NCI-H128 (cell line): Measurements from ENCODE around the gene CCDC33.
A peak's percentile ranks its signal among the peaks of the same experiment; 100 is the strongest.

Experiments used
- DNase-seq: peaks from one replicate; lab custom pipeline; 2025; ENCODE audit not compliant: unreplicated experiment; lab: John Stamatoyannopoulos, UW

Gene CCDC33

DNA sequence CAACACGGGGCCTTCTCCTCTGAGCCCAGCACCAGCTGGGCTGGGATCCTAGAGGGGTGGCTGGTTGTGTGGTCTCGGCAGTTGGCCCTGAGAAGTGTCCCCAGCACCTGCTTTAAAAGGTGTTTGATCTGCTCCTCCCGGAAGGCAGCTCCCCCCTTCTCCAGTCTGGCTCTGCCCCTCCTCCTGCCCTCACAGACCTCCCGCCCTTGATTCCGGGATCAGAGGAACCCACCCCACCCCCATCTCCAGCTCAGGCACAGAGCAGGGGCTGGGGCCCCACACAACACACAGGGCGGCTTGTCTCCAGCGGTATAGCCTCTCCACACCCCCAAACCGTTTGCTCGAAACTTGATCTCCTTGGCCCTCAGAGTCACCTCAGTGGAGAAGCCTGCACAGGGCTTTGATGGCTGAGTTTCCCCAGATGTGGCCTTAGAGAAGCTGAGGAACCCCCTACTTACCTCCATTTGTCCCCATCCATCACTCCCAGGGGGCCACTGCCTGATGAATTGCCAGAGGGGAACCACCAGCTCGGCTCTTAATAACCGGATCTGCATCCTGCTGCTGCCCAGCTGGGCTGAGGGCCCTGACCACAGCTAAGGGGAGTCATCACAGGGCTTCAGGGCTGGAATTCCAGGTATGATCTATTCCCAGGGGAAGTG lies 27.1 kb upstream of the CCDC33 start:
- no peak for DNase-seq

DNA sequence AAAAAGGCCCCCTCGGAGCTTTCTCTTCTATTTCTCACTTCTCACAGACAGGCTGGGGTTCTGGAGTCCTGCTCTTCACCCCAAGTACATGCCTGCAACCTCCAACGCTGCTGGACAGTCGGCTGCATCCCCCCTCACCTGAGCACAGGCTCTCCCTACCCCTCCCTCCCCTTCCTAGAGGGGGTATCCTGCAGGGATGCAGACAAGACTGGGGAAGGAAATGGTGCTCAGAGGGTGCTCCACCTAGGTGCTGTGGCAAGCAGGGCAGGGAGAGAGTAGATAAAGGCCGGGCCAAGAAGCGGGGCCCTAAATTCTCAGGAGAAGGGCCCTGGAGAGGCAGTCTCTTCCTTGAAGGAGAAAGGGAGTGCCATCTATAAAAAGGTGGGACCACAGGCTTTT lies 26.6 kb upstream of the CCDC33 start:
- DNase-seq = no peak

DNA sequence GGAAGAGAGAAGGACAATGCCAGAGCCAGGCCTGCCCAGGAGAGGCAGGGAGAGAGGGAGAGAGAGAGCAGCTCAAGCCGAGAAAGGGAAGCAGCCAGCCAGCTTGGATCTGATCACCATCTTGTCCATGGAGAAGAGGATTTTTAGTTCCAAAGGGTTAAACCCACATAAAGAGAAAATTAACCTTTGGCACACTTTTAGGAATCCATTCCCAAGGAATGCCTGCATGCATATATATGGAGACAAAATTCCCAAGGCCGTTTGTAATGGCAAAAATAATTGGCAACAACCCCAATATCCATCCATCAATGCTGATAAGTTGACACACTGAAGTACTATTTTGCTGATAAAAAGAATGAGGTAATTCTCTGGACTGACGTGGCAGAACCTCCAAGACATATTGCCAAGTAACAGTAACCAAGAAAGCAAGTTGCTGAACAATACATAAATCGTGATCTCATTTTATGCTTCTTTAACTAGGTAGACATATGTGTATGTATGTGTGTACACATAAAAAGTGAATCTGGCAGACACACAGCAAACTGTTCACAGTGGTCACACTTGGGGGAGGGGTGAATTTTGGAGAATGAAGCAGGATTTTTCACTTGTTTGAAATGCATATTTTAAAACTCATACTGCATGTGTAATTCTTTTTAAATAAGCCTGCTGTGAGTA lies 26.0 kb upstream of the CCDC33 start:
- DNase-seq = no peak

DNA sequence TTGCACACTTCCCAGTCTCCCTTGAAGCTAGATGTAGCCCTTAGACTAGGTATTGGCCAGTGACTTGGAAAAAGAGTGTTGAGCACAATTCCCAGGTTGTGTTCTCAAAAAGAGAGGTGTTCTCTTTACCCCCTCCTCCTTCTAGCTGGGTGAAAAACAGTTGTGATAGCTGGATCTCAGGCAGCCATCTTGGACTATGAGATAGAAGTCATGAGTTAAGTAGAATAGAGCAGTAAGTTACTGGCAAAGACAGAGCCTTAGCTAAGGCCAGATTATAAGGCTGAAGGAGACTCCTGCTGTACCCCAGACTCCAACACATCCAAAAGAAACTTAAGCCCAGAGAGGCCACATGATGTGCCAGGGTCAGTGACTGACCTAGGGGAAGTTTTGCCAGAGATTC lies 25.4 kb upstream of the CCDC33 start:
- DNase-seq = no peak

GRCh38 chr15:74211656-74212055 lies 24.5 kb upstream of the CCDC33 start:
- DNase-seq = no peak

DNA sequence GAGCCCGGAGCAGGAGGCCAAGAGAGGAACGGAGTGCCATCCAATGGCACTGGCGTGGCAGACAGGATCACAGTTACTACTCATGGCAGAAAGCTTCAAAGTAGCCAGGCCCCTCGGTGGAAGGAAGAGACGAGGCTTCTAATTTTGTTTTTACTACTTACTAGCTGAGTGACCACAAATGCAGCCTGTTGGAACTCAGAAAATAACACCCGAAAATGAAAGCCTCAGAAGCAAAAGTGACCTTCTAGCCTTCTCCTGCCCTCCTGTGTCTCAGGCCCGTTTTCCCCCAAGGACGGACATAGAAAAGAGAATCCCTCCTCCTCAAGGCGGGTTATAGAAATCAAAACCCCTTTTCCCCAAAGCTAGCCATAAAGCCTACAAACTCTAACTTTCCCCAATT lies 23.6 kb upstream of the CCDC33 start:
- DNase-seq = no peak

DNA sequence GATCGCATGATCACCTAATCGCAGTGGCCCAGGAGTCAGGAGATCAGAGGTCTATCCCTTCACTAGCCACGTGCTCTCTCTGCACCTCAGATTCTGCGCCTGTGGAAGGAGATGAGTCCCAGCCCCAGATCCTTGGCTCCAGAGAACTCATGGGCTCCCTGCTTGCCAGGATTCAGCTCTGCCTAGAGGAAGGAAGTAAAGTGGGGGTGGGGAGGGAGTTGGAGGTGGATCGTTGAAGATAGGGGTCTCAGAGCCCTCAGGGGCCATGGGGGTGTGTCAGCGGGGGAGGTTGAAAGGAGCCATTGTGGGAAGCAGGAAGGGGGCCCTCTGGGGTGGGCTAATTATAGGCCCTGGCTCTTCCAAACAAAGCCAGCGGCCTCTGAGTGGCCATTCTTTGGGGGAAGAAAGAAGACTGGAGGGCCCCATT lies 22.3 kb upstream of the CCDC33 start:
- DNase-seq = no peak

DNA sequence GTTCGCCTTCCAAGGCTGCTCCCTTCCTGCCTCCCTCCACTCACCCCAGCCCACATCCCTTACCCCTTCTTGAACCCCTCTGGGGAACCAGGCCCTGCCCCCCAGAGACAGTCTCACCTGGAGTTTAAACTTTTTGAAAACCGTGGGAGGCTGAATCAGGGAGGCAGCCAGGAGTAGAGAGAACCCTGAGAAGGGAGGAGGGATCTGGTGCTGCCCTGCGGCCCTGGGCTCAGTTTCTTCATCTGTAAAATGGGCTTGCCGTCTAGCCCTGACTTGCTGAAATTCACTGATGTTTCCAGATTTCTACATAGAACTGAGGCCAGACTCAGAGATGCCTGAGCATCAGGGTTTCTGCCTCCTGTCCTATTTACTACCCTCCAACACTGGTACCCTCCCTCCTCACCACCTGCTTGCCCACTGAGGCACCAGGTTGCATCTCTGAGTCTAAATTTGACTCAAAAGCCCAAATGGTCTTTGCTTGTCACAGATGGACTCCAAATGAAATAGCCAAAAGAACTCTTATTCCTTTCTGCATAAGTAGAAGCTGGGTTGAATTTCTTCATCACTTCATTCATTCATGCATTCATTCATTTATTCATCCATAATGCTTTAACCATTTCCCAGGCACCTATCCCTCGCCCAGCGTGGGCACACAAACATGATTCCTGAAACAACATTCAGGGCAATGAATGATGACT lies 21.7 kb upstream of the CCDC33 start:
- DNase-seq = no peak

GRCh38 chr15:74215958-74216357 lies 20.2 kb upstream of the CCDC33 start:
- no peak for DNase-seq

DNA sequence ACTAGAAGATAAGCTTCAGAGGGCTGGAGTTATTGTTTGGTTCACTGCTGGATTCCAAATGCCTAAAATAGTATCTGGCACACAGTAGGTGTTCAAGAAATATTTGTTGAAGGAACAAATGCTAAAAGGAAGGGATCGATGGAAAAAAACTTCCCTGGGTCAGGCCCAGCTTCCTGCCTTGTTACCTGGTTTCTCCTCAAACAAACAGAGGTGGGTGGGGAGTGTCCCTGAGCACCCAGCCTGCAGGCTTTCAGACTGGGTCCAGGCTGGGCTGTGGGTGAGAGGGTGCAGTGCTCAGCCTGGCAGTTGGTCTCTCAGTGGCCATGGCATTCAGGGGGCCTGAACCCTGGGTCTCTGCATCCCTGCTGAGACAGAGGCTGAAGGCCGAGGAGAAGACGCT lies 19.2 kb upstream of the CCDC33 start:
- DNase-seq = no peak

GRCh38 chr15:74217907-74218885 lies 17.9 kb upstream of the CCDC33 start:
- no peak for DNase-seq

DNA sequence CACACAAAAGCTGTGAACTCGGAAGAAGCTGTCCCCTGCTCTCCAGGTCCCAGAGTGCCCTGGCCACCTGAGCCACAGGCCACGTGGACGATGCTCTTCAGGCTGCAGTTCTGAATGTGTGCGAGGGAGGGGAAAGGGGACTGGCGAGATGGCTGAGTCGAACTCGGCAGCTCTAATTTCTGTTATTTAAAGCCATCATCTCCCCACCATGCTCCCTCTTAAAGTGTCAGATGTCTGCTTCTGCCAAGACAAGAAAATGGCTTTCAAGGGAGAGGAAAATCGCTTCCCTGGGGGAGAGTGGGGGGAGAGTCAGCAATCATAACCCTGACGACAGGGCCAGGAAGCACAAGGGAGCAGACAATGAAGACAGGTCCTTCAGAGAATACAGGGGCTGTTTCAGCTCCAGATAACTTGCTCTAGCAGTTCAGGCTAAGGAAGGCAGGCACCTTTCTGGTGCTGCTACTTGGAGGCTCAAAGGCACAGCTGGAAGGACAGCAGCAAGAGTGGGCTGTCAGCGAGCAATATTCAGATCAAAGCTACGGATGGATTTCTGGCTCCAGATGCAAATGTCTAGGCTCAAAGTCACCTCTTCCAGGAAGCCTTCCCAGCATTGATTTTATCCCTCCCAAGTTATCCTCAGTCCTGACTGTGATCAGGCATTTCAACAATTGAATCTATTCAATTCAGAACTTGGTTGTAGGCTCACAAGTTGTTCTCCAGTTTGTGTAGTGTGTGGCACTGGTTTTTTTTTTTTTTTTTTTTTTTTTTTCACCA lies 15.5 kb upstream of the CCDC33 start:
- DNase-seq = peak; percentile 29

DNA sequence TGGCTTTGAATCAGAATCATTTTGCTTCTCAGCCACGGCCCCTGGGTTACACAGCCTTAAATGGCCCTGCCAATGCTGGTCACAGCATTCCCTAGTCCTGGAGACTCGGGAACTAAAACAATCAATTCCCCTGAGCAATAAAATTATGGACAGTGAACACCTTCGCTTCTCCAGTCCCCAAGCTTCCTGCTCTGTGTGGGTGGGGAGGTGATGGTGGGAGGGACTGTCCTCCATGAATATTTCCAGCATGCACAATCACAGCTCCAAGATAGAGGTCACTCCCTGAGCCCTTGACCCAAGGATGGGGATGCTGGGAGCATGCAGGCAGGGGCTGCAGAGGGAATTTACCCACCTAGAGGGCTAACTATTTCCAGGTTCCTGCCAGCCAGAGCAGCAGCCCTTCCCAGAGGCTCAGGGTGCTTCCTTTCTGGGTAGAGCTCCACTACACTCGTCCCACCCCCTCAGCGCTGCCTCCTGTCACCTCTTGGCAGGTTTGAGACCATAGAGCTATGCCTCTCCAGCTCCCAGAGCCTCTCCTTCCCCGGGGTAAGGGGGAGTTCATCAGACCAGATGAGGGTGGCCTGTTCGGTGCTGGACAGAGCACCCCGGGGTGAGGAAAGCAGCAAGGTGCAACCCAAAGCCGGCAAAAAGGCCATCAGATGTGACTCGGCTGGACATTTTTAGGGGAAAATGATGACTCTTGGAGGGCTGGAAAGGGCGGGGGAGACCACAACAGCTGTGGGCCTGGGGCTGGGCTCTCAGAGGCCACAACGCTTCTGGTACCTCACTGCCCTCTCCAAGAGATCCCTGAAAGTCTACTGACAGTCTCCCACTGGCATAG lies 14.5 kb upstream of the CCDC33 start:
- no peak for DNase-seq

- DNase-seq = no peak
Observed at GRCh38 chr15:74222240-74223119, 13.6 kb upstream of the CCDC33 start.

DNA sequence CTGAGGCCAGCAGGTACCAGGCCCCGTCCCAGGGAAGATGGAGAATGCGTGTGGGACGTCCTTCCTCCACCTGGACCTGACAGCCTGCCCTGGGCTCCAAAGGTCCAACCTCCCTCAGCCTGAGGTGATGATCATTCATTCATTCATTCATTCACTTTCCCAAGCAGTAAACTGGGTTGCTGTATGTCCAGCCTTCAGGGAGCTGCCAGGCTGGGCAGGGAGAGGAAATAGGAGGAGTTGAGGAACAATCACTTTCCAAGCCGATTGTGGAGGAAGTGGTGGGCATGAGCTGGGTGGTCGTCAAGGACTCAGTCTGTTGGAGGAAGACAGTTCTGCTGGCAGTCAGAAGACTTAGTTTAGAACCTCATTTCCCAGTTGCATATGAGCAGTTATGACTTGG lies 10.2 kb upstream of the CCDC33 start:
- no peak for DNase-seq

DNA sequence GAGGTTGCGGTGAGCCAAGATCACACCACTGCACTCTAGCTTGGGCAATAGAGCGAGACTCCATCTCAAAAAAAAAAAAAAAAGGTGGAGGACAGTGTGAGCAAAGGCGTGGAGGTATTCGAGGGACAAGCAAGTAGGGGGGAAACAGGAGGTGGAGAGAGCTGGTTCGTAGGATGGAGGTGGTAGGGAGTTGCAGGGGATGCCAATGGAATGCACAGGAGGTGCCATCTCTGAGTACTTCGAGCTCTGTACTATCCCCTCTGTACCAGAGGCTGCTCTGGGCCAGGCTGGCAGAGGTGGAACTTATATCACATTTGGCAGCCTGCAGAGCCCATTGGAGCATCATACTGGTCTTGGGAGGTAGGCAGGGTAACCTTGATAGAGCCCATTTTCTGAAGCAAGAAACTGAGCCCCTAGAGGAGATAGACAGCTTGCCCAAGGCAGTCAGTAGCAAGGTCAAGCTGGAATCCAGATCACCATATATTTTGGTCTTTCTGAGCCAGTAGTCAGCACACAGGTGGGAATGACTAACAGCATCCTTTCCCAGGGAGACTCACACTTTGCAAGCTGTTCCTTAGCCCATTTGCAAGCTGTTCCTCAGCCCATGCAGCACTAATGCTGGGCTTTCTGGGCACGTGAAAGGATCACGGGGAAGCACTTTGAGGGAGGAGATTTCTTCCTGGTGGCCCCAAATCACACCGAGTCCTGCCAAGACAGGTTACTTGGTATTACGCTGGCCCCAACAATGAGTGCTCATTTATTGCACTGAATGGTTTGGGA lies 9.2 kb upstream of the CCDC33 start:
- DNase-seq = no peak

GRCh38 chr15:74227968-74228722 lies 8.0 kb upstream of the CCDC33 start:
- no peak for DNase-seq
